IMR-90 (cell line): ENCODE data around the gene CDC7.

ENCODE experiments used
- CTCF ChIP-seq: conservative IDR thresholded peaks from 2 replicates; pipeline ENCODE4 v1.5.1; 2012; ENCODE audit warnings: mild to moderate bottlenecking, low read depth, low read length, improper control_type of control experiment
- RAD21 ChIP-seq: IDR thresholded peaks from 2 replicates; pipeline ENCODE4 v1.6.1; 2012; ENCODE audit warnings: low read length, improper control_type of control experiment

- no peak for TF ChIP-seq CTCF
- TF ChIP-seq RAD21: no peak
These were observed 10.2 kb upstream of the CDC7 start for GRCh38 chr1:91490501-91490900.
